Amniotic epithelial cell (primary cell): Measurements from ENCODE around the gene PLXNC1.

Source experiments
- DNase-seq: peaks from one replicate; pipeline ENCODE4 v3.0.0-alpha.2; 2010; ENCODE audit warnings: low read depth

Gene PLXNC1

GRCh38 chr12:94265539-94265938 lies 117.2 kb downstream of the PLXNC1 start:
- DNase-seq = no peak

GRCh38 chr12:94265966-94266745 lies 117.8 kb downstream of the PLXNC1 start:
- DNase-seq = no peak

DNA sequence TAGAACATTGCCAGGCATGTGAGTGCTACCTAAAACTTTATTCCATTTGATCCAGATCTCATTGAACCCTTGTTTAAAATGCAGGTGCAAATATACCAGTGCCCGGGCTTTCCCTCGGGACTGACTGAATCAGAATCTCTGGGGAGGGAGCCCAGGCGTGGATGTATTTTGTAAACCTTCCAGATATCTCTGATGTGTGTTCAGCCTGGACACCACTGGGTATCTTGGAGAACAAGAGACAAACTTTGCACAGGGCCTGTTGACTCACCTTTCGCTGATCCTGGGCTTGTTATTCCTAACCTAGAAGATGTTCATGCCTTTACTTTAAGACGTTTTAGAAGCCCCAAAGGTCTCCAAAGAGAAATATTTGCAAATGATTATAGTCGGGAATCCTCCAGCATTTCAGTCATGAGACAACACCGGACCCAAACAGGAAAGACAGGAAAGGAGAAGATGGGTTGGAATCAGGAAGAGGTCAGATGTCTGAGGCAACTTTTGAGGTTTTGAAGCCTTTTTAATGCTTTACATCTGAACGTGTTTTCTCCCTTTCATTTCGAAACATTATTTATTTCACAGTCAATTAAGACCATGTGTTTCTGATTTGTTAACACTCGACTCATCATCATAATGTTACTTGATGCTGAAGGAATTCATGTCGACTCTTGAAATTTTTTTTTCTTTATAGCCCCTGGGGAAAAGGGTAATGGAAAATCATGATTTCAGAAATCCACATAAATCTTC lies 118.6 kb downstream of the PLXNC1 start:
- DNase-seq = peak; percentile 16

DNA sequence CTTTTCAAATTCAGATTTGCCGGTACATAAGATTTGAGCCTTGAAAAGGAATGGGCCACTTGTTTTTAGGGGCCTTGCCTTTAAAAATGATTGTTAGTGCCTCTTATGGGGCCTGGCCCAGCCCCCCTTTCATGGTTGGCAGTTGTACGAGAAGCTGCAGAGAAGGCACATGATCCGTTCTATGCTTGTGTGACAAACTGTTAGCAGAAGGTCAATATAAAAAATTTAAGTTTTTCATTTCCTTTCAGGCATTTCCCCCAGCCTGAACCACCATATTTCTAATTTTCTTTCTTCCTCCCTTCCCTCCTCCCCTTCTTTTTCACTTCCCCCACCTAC lies 119.1 kb downstream of the PLXNC1 start:
- no peak for DNase-seq

- no peak for DNase-seq
These were observed 119.6 kb downstream of the PLXNC1 start for GRCh38 chr12:94267921-94268471.

GRCh38 chr12:94269316-94269999 lies 121.1 kb downstream of the PLXNC1 start:
- DNase-seq = no peak

GRCh38 chr12:94271351-94271750 lies 123.0 kb downstream of the PLXNC1 start:
- peak; percentile 19 for DNase-seq

DNA sequence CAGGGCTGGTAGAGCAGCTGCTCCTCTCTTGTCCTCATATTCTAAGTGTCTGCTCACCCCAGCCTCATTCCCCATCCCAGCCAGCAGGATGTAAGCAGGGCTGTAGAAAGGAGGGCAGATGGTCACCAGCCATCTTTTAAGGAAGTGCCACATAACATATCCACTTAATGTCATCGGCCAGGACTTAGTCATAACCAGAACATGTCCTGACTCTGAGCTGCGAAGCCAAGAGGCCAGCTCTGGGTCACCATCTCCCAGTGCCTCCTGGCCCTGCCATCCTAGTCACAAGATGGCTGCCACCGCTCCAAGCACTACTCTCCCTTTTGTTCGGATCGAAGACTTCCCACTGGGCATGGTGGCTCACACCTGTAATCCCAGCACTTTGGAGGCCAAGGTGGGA lies 123.9 kb downstream of the PLXNC1 start:
- no peak for DNase-seq

GRCh38 chr12:94273272-94273671 lies 124.9 kb downstream of the PLXNC1 start:
- DNase-seq = no peak

DNA sequence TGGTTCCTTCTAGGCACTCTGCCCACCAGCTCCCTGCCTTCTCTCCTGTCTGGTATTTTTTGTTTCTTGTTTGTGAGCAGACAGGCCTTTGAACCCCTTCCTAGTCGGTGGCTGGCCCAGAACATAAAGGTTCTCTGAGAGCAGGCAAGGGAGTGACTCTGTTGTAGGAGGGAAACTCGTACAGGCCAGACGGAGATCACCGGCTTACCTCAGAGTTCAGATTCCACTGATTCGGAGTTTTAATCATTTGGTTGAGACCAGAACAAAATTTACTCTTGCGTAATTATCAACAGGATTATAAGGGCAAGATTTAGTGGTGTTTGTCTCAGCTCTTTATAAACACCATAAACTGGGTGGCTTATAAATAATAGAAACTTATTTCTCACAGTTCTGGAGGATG lies 128.3 kb downstream of the PLXNC1 start:
- peak; percentile 12 for DNase-seq

- peak; percentile 20 for DNase-seq
These were observed 129.1 kb downstream of the PLXNC1 start for GRCh38 chr12:94277426-94278000.

- DNase-seq = no peak
These were observed 131.7 kb downstream of the PLXNC1 start for GRCh38 chr12:94280063-94280462.

- DNase-seq = no peak
These were observed 134.3 kb downstream of the PLXNC1 start for GRCh38 chr12:94282675-94283074.

DNA sequence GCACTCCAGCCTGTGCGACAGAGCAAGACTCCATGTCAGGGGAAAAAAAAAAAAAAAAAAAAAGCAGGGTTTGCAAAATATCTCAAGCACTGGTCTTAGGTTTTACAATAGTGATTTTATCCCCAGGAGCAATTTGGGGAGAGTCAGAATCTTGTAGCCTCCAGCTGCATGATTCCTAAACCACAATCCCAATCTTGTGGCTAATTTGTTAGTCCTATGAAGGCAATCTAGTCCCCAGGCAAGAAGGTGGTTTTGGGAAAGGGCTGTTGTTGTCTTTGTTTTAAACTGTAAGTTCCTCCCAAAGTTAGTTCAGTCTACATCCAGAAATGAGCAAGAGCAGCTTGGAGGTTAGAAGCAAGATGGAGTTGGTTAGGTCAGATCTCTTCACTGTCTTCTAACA lies 135.7 kb downstream of the PLXNC1 start:
- no peak for DNase-seq

- no peak for DNase-seq
These were observed 136.5 kb downstream of the PLXNC1 start for GRCh38 chr12:94284859-94285258.

DNA sequence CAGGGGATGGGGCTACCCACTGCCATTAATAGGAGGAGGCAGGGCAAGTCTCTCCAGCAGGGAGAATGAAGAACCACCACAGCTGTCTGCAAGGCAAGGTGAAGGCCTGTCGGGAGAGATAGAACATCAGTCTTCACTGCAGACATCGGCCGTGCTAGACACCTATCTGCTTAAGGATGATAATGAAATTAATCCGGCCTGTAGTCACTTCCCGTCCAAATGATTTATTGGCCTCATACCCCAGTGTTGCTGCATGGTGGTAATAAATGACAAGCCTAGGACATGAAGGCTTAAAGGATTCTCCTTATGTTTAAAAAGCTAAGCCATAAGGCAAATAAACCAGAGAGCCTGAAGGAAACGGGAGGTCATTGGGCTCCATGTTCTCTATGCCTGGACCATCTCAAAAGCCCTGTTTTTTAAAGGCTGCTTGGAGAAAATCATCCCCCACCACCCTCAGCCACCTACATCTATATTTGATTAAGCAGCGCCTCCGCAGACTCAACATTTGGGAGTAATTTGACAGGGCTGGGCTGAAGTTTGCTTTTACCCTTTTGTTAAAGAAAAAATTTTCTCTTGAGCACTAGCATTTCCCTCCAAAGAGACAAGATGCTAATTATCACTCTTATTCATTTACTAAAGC lies 137.7 kb downstream of the PLXNC1 start:
- DNase-seq = no peak

DNA sequence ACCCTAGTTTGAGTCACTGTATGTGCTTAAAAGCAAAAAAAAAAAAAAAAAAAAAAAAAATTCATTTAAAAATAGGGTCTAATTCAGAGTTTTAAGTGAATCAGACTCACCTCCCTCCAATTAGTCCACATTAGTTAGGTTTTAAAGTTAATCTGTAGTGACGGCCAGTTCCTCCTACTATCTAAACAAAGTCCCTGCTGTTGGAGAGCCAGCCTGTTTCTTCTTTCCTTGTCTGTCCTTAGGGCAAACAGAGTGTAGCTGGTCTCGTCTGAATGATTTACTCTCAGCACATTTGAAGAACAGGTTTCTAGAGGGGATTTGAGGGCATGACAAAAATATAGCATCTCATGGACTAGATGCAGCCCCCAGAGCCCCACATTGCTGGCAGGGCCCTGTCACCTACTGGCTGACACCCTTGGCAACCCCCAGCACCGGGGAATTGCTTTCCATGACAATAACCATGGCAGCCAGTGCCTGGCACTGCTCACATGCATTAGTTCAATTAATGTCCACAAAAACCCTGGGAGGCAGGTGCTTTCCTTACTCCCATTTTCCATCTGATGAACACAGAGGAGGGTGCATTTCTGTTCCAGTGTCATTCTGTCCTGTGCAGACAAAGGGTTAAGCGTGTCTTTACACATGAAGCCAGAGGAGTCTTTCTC lies 138.3 kb downstream of the PLXNC1 start:
- DNase-seq = no peak

DNA sequence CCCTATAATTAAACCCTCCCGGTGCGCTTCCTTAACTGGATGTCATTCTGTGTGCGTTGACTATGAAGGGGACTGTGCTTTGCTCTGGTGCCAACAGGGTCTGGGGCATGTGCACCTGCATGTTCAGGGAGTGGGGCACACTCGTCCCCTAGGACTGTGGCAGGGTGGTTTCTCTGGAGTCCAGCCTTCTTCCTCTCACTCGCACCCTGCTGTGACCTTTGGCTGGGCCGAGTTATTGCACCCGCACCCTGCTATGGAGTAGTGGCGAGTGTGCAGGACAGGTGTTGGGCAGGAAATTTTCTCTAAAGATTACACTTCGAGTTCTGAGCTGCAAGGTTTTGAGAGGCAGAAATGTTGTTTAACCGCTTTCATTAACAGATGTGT lies 138.9 kb downstream of the PLXNC1 start:
- DNase-seq = no peak

DNA sequence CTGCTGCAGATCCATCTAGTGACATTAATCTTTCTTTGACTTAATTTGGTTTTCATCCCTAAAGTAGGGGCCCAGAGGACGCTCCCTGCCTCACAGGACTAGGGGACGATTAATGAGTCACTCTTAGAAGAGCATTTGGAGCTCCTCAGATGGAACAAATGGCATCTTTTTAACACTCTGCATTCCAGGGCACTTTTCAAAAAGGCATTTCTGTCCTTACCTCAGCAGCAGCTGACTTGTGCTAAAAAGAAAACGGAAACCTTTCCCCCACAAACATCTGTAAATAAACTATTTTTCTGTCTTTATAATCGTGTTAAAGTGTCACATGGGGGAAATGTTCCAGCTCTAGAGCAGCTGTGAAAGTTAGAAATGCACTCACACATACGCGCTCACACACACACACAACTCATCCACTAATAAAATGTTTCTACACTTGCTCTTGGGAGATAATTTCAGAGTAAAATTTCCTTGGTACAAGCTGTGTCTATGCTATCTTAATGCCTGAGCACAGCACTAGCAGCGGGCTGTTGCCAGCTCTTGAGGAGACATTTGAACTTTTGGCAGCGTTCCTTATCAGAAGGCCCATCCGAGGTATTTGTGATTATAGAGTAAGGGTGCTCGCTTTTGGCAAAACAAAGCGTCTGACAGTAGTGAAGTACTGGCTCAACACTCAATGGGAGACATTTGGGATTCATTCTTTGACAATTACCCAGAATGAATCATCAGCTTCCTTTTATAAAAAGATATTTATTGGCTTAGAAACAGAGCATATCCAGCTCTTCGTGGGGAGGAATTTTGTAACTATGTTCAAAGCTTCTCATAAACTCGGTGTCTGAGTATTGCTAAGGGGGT lies 141.3 kb downstream of the PLXNC1 start:
- peak; percentile 48 for DNase-seq

DNA sequence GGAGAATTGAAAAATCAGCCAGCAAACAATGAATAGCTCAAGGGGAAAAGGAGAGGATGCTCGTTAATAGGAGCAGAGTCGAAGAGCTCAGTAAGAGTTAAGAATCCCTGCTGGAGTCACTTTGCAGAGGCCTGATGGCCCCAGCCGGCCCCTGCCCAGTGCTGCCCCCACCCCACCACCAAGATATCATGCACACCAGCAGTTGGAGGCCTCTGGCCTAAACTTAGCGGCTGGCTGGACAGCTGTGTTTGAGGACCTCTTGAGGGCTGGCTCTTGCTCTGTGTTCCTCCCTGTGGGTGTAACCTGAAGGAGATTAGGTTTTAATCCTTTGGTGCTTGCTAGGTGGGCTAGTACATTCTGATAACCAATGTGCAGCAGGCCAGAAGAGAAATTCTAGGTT lies 142.0 kb downstream of the PLXNC1 start:
- no peak for DNase-seq
